Epithelial cell of esophagus (primary cell): ENCODE results near the gene APOBEC3F.

Experiments
- DNase-seq: peaks from one replicate; pipeline ENCODE4 v3.0.0; 2010; ENCODE audit warnings: low read depth
- H3K4me3 ChIP-seq: 2 replicates; pipeline ENCODE4 v1.5.1; 2011; ENCODE audit warnings: mild to moderate bottlenecking, low read length, control low read depth
- CTCF ChIP-seq: IDR thresholded peaks from 2 replicates; pipeline ENCODE4 v1.5.1; 2011; ENCODE audit warnings: low read depth, mild to moderate bottlenecking, low read length, control low read depth, inconsistent platforms; ENCODE audit not compliant: insufficient read depth; ENCODE audit errors: missing control alignments

The APOBEC3F gene

GRCh38 chr22:39021552-39022250, 19.0 kb upstream of the APOBEC3F start:
- no peak overlapping the region for H3K4me3 ChIP-seq
- TF ChIP-seq CTCF, result no peak

GRCh38 chr22:39024519-39025308, 15.9 kb upstream of the APOBEC3F start:
- DNase-seq, result no peak
- no peak overlapping the region for H3K4me3 ChIP-seq
- TF ChIP-seq CTCF, result no peak

More at GRCh38 chr22:39021552-39022250, 19.0 kb upstream of the APOBEC3F start:
- no peak for DNase-seq

- no peak overlapping the region for H3K4me3 ChIP-seq
- DNase-seq, result no peak
- TF ChIP-seq CTCF, result no peak
Observed at GRCh38 chr22:39026509-39027150, 14.0 kb upstream of the APOBEC3F start.

- no peak for DNase-seq
- H3K4me3 ChIP-seq, result no peak overlapping the region
- no peak for TF ChIP-seq CTCF
Observed at GRCh38 chr22:39027717-39028116, 12.9 kb upstream of the APOBEC3F start.

- TF ChIP-seq CTCF, result no peak
- H3K4me3 ChIP-seq, result no peak overlapping the region
- DNase-seq, result no peak
Observed at GRCh38 chr22:39028281-39028680, 12.4 kb upstream of the APOBEC3F start.

GRCh38 chr22:39029227-39029626, 11.4 kb upstream of the APOBEC3F start:
- no peak for DNase-seq
- H3K4me3 ChIP-seq, result no peak overlapping the region
- TF ChIP-seq CTCF, result no peak
